ENCODE results near the gene TWIST2.

Gene TWIST2

DNA sequence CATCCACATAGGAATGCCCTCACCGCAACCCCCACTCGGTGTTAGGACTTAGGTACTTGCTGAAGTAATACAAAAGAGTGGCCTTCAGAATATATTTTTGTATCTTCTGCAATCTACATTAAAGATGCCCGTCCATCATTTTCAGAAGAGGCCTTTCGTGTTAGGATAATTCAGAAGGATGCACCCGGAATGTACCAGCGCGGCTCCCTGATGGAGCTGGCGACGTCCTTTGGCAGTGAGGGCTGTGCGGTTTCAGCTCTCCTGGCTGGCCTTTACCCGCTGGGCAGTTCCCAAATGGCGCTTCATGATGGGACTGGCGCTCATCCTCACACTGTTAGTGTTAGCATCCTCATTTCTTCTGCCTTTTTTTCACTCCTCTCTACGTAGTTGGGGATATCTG lies 15.3 kb downstream of the TWIST2 start:
- Histone ChIP-seq H3K4me1 (ENCODE audit: insufficient read depth, insufficient read length) (peaks cover 24% of the 10 kb centered on the region), H3K9ac (ENCODE audit: insufficient read length, low read depth) (no peak overlapping the region), H3K27me3 (ENCODE audit: insufficient read depth, insufficient read length) (peaks cover 9% of the 10 kb centered on the region), H3K9me3 (ENCODE audit: insufficient read depth, low read length) (no peaks in the 10 kb centered on the region), H3K36me3 (ENCODE audit: insufficient read depth, insufficient read length, low read length) (no peaks in the 10 kb centered on the region), H3K4me3 (ENCODE audit: insufficient read length, low read depth) (no peak overlapping the region)
- TF ChIP-seq ZNF274 (IDR thresholded peaks at IDR 0.05; ENCODE audit: low read depth, low read length) (no peak), SUZ12 (IDR thresholded peaks at IDR 0.05; ENCODE audit: extremely low read depth, insufficient read depth, insufficient read length) (no peak), YY1 (IDR thresholded peaks at IDR 0.05; ENCODE audit: insufficient read depth, insufficient read length) (no peak)
- no peak for DNase-seq (ENCODE audit: low read depth, low spot score)

DNA sequence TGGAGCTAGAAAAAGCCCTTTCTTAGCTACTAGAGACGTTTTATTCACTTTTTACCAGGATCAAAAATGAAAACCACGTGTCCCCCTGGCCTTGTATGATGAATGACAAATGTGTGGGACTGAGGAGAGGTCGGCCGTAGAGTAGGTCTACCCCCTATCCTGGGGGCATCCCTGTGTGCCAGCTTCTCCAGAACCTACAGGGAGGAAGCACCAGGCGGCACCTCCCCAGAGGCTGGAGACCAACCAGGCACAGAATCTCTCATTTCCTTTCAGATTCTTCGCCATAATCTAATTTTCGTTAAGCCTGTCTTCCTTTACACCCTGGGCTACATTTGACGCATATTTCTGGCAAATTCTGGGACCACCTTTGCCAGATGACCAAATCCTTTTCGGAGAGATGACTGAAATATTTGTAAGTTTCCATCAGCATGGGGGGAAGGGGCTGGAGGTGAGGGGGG lies 15.9 kb downstream of the TWIST2 start:
- H3K4me3 ChIP-seq (ENCODE audit: insufficient read length, low read depth), result no peak overlapping the region
- H3K9me3 ChIP-seq (ENCODE audit: insufficient read depth, low read length), result no peaks in the 10 kb centered on the region
- no peak for TF ChIP-seq ZNF274 (IDR thresholded peaks at IDR 0.05; ENCODE audit: low read depth, low read length)
- TF ChIP-seq SUZ12 (IDR thresholded peaks at IDR 0.05; ENCODE audit: extremely low read depth, insufficient read depth, insufficient read length), result no peak
- no peak for TF ChIP-seq YY1 (IDR thresholded peaks at IDR 0.05; ENCODE audit: insufficient read depth, insufficient read length)
- no peaks in the 10 kb centered on the region for H3K36me3 ChIP-seq (ENCODE audit: insufficient read depth, insufficient read length, low read length)
- peaks cover 24% of the 10 kb centered on the region for H3K4me1 ChIP-seq (ENCODE audit: insufficient read depth, insufficient read length)
- DNase-seq (ENCODE audit: low read depth, low spot score), result no peak
- H3K27me3 ChIP-seq (ENCODE audit: insufficient read depth, insufficient read length), result peaks cover 9% of the 10 kb centered on the region
- no peak overlapping the region for H3K9ac ChIP-seq (ENCODE audit: insufficient read length, low read depth)

GRCh38 chr2:238864207-238865014 lies 16.5 kb downstream of the TWIST2 start:
- H3K4me3 ChIP-seq (ENCODE audit: insufficient read length, low read depth), result no peak overlapping the region
- peaks cover 9% of the 10 kb centered on the region for H3K27me3 ChIP-seq (ENCODE audit: insufficient read depth, insufficient read length)
- H3K4me1 ChIP-seq (ENCODE audit: insufficient read depth, insufficient read length), result peaks cover 24% of the 10 kb centered on the region
- DNase-seq (ENCODE audit: low read depth, low spot score), result peak; percentile 94
- TF ChIP-seq SUZ12 (IDR thresholded peaks at IDR 0.05; ENCODE audit: extremely low read depth, insufficient read depth, insufficient read length), result no peak
- TF ChIP-seq ZNF274 (IDR thresholded peaks at IDR 0.05; ENCODE audit: low read depth, low read length), result no peak
- TF ChIP-seq YY1 (IDR thresholded peaks at IDR 0.05; ENCODE audit: insufficient read depth, insufficient read length), result no peak
- H3K9ac ChIP-seq (ENCODE audit: insufficient read length, low read depth), result peak overlapping the region; percentile 76
- H3K9me3 ChIP-seq (ENCODE audit: insufficient read depth, low read length), result no peaks in the 10 kb centered on the region
- no peaks in the 10 kb centered on the region for H3K36me3 ChIP-seq (ENCODE audit: insufficient read depth, insufficient read length, low read length)

DNA sequence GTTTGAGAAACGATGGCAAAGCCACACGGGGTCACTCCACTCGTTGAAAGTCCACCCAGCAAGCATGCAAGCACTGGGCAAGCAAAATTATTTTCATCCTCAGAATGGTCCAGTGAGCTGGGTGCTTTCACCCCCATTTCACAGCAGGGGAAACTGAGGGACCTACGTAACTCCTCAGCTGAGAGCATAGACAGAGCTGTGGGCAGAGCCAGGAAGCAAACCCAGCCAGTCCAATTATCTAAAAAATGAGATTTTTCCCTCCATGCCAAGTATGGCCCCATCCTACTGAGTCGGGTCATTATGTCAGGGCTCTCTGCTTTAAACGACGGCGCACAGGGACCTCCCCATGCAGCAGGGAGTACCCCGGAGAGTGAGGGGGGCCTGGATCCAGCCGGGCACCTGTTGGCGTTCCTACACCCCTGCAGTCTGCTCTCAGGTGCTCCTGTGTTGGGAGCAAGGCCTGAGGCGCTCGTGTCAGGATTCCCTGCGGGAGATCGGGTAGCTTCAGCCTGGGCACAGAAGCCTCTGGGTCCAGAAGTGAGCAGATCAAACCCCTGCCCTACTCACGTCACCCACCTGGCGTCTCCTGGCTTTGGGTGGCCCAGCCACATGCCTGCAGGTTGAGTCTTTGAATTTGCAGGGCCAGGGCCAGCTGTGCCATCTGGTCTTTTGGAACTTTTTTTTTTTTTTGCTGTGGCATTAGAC lies 17.3 kb downstream of the TWIST2 start:
- Histone ChIP-seq H3K4me3 (ENCODE audit: insufficient read length, low read depth) (no peak overlapping the region), H3K27me3 (ENCODE audit: insufficient read depth, insufficient read length) (peaks cover 9% of the 10 kb centered on the region), H3K9ac (ENCODE audit: insufficient read length, low read depth) (no peak overlapping the region), H3K9me3 (ENCODE audit: insufficient read depth, low read length) (no peaks in the 10 kb centered on the region), H3K4me1 (ENCODE audit: insufficient read depth, insufficient read length) (peaks cover 24% of the 10 kb centered on the region), H3K36me3 (ENCODE audit: insufficient read depth, insufficient read length, low read length) (no peaks in the 10 kb centered on the region)
- TF ChIP-seq YY1 (IDR thresholded peaks at IDR 0.05; ENCODE audit: insufficient read depth, insufficient read length) (no peak), ZNF274 (IDR thresholded peaks at IDR 0.05; ENCODE audit: low read depth, low read length) (no peak), SUZ12 (IDR thresholded peaks at IDR 0.05; ENCODE audit: extremely low read depth, insufficient read depth, insufficient read length) (no peak)
- no peak for DNase-seq (ENCODE audit: low read depth, low spot score)

DNA sequence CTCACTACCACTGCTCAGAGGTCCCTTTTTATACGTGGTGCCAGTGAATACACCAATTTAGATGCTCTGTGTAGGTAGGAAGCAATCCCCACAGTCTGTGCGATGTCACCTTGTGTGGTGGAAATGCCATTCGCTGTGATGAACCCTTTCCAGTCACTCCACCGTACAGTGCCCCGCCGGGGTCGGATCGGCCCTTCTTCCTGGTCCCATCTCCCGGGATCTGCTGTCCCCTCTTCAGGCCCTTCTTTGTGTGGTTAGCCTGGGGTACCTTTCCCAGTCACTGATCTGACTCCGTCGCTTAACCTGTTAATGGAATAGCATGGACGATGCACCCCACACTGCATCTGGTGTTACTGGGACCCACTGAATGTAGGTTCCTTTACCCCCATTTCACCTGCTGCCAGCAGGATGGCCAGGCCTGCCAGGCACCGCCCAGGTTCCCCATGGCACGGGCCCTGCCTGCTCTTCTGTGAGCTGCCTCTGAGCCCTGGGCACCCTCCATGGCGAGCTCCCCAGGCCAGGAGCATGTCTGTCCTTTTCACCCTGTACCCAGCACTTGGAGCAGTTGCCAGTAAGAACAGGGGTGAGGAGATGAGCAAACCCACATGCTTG lies 18.0 kb downstream of the TWIST2 start:
- no peak for DNase-seq (ENCODE audit: low read depth, low spot score)
- TF ChIP-seq SUZ12 (IDR thresholded peaks at IDR 0.05; ENCODE audit: extremely low read depth, insufficient read depth, insufficient read length) (no peak), YY1 (IDR thresholded peaks at IDR 0.05; ENCODE audit: insufficient read depth, insufficient read length) (no peak), ZNF274 (IDR thresholded peaks at IDR 0.05; ENCODE audit: low read depth, low read length) (no peak)
- Histone ChIP-seq H3K9ac (ENCODE audit: insufficient read length, low read depth) (no peak overlapping the region), H3K4me1 (ENCODE audit: insufficient read depth, insufficient read length) (peaks cover 24% of the 10 kb centered on the region), H3K9me3 (ENCODE audit: insufficient read depth, low read length) (no peaks in the 10 kb centered on the region), H3K27me3 (ENCODE audit: insufficient read depth, insufficient read length) (peaks cover 9% of the 10 kb centered on the region), H3K36me3 (ENCODE audit: insufficient read depth, insufficient read length, low read length) (no peaks in the 10 kb centered on the region), H3K4me3 (ENCODE audit: insufficient read length, low read depth) (no peak overlapping the region)

GRCh38 chr2:238866656-238867277 lies 18.9 kb downstream of the TWIST2 start:
- DNase-seq (ENCODE audit: low read depth, low spot score), result no peak
- peaks cover 9% of the 10 kb centered on the region for H3K27me3 ChIP-seq (ENCODE audit: insufficient read depth, insufficient read length)
- H3K36me3 ChIP-seq (ENCODE audit: insufficient read depth, insufficient read length, low read length), result no peaks in the 10 kb centered on the region
- no peak overlapping the region for H3K4me3 ChIP-seq (ENCODE audit: insufficient read length, low read depth)
- H3K4me1 ChIP-seq (ENCODE audit: insufficient read depth, insufficient read length), result peaks cover 24% of the 10 kb centered on the region
- H3K9me3 ChIP-seq (ENCODE audit: insufficient read depth, low read length), result no peaks in the 10 kb centered on the region
- no peak overlapping the region for H3K9ac ChIP-seq (ENCODE audit: insufficient read length, low read depth)
- TF ChIP-seq YY1 (IDR thresholded peaks at IDR 0.05; ENCODE audit: insufficient read depth, insufficient read length) (no peak), ZNF274 (IDR thresholded peaks at IDR 0.05; ENCODE audit: low read depth, low read length) (no peak), SUZ12 (IDR thresholded peaks at IDR 0.05; ENCODE audit: extremely low read depth, insufficient read depth, insufficient read length) (no peak)

Data from NT2/D1 (cell line).